HepG2 (cell line): Measurements from ENCODE around the gene NR1I2. TPM values are rescaled to one million over a fixed set of nuclear protein-coding genes. Genes with fewer than 3 reads are reported as not detected.

Source experiments
- ATAC-seq: fragments of 200-7000 bp; cut with Tn5 transposase; 3 replicates; pipeline ENCODE4 v1.9.1; 2020; ENCODE audit warnings: mild to moderate bottlenecking, moderate library complexity
- BruUV-seq: library from RNA; stranded (reverse); fragments of 400-500 nt; replicated peaks from 2 replicates; lab custom pipeline; 2021; lab: Mats Ljungman, UMichigan
- CTCF ChIA-PET: fragments of 300-600 bp; formaldehyde crosslinking; extraction: SDS; loops from one replicate; lab custom pipeline; 2021; ENCODE audit warnings: low total read pairs, inconsistent platforms, low intra/inter-chr PET ratio; lab: Yijun Ruan, JAX
- POLR2A ChIA-PET: fragments of 350-600 bp; sonication (Branson Sonifier 250); formaldehyde crosslinking; loops from one replicate; lab custom pipeline; 2020; ENCODE audit warnings: antibody characterized with exemption, inconsistent platforms; lab: Yijun Ruan, JAX
- DNase-seq: peaks from one replicate; pipeline ENCODE4 v3.0.0-alpha.2; 2015; ENCODE audit warnings: low spot score
- FAIRE-seq: peaks from 3 replicates; lab custom pipeline; 2011; peaks lifted over from hg19 to GRCh38; lab: Jason Lieb, UNC
- H2AFZ ChIP-seq: one replicate; pipeline ENCODE4 v1.6.1; 2011; ENCODE audit warnings: low read length, inconsistent platforms
- H3K27ac ChIP-seq: fragments of 300-600 bp; 3 replicates; pipeline ENCODE4 v1.8.0; 2011; ENCODE audit warnings: mixed run types, mild to moderate bottlenecking, mixed read lengths, low read length, inconsistent platforms; ENCODE audit not compliant: insufficient read depth; ENCODE audit errors: extremely low read length
- H3K27me3 ChIP-seq, 2 experiments: fragments of 200-600 bp in 1 of 2; 2 replicates in 1 of 2; 3 replicates in 1 of 2; pipeline versions ENCODE4 v1.6.0 to v1.8.0; 2011; ENCODE audit warnings: low read length in 2 of 2, mild to moderate bottlenecking in 2 of 2, moderate library complexity in 2 of 2, inconsistent platforms in 1 of 2; ENCODE audit not compliant: insufficient read depth in 2 of 2, control insufficient read depth in 1 of 2
- H3K36me3 ChIP-seq, 2 experiments: fragments of 200-600 bp in 1 of 2; replicated peaks in 1 of 2; 2 replicates in 1 of 2; 3 replicates in 1 of 2; pipeline versions ENCODE4 v1.5.1 to v1.8.0; 2011; ENCODE audit warnings: low read length in 2 of 2, inconsistent platforms in 1 of 2; ENCODE audit not compliant: insufficient read depth in 2 of 2, control insufficient read depth in 1 of 2
- H3K4me1 ChIP-seq: 2 replicates; pipeline ENCODE4 v1.5.1; 2012; ENCODE audit warnings: low read length, inconsistent platforms; ENCODE audit not compliant: insufficient read depth
- H3K4me2 ChIP-seq: 2 replicates; pipeline ENCODE4 v1.6.0; 2011; ENCODE audit warnings: low read depth, low read length, inconsistent platforms
- H3K4me3 ChIP-seq, 3 experiments: fragments of 200-600 bp in 1 of 3; sonication (generic), shearing (Covaris generic) in 1 of 3; replicated peaks in 1 of 3; 2 replicates each; pipeline ENCODE4 v1.5.1; 2011 to 2016; ENCODE audit warnings: low read length in 3 of 3, inconsistent platforms in 2 of 3, low read depth in 2 of 3, mild to moderate bottlenecking in 2 of 3, control low read depth in 1 of 3, mixed read lengths in 1 of 3; ENCODE audit not compliant: insufficient read depth in 1 of 3
- H3K79me2 ChIP-seq: one replicate; pipeline ENCODE4 v1.6.1; 2011; ENCODE audit warnings: low read length, inconsistent platforms; ENCODE audit not compliant: insufficient read depth
- H3K9ac ChIP-seq: 2 replicates; pipeline ENCODE4 v1.6.0; 2011; ENCODE audit warnings: mild to moderate bottlenecking, low read depth, low read length, inconsistent platforms; ENCODE audit not compliant: insufficient read depth
- H3K9me3 ChIP-seq: 2 replicates; pipeline ENCODE4 v1.5.1; 2012; ENCODE audit warnings: mild to moderate bottlenecking, low read length
- H4K20me1 ChIP-seq: 2 replicates; pipeline ENCODE4 v1.6.0; 2011; ENCODE audit warnings: inconsistent platforms, mild to moderate bottlenecking, low read length, moderate library complexity; ENCODE audit not compliant: insufficient read depth
- MED8 ChIP-seq: sonication (generic); formaldehyde crosslinking; IDR thresholded peaks from 2 replicates; pipeline ENCODE4 v1.8.1; 2023; ENCODE audit warnings: mild to moderate bottlenecking, missing genetic modification reagents; ENCODE audit not compliant: insufficient replicate concordance
- RCOR2 ChIP-seq: IDR thresholded peaks from 2 replicates; pipeline ENCODE4 v1.6.1; 2016; ENCODE audit warnings: missing biosample characterization, missing genetic modification reagents
- ZNF484 ChIP-seq: sonication (generic); formaldehyde crosslinking; IDR thresholded peaks from 2 replicates; pipeline ENCODE4 v1.5.1; 2020; ENCODE audit warnings: mild to moderate bottlenecking, low read depth, missing genetic modification reagents, borderline replicate concordance
- ZNF501 ChIP-seq: sonication (generic); formaldehyde crosslinking; IDR thresholded peaks from 2 replicates; pipeline ENCODE4 v1.5.1; 2020; ENCODE audit warnings: mild to moderate bottlenecking, moderate library complexity, missing genetic modification reagents
- ZNF577 ChIP-seq: sonication (generic); formaldehyde crosslinking; IDR thresholded peaks from 2 replicates; pipeline ENCODE4 v1.4.0; 2020; ENCODE audit warnings: mild to moderate bottlenecking, low read depth, missing genetic modification reagents, borderline replicate concordance
- ZNF761 ChIP-seq: sonication (generic); formaldehyde crosslinking; conservative IDR thresholded peaks from 2 replicates; pipeline ENCODE4 v1.4.0; 2020; ENCODE audit warnings: mild to moderate bottlenecking, missing genetic modification reagents
- in situ Hi-C: cut with HindIII; loops from 2 replicates; pipeline ENCODE4 v1.10.0; 2017; ENCODE audit warnings: low pct_unique_long_range_greater_than_20kb; ENCODE audit not compliant: extremely low pct_ligation_motif_present
- intact Hi-C: fragments of 100-400 bp; cut with micrococcal nuclease; formaldehyde crosslinking; loops from one replicate; pipeline ENCODE4 v1.10.0; 2022; ENCODE audit not compliant: unreplicated experiment
- polyA plus RNA-seq, 8 experiments: library from polyadenylated mRNA; depleted of rRNA in 3 of 8; stranded (reverse) in 7 of 8; unstranded in 1 of 8; fragments of >200 nt; fragmentation: Illumina TruSeq in 4 of 8; extraction: Trizol in 4 of 8; gene quantifications; 2 replicates each; pipeline versions ENCODE4 v1.2.1 to v1.2.3, GENCODE V29; 2011 to 2016; ENCODE audit warnings: low read depth in 4 of 8, missing spikeins in 1 of 8, mixed read lengths in 1 of 8; ENCODE audit not compliant: insufficient read depth in 1 of 8
- total RNA-seq, 5 experiments: library from RNA; depleted of rRNA; stranded (reverse); fragments of >200 nt; fragmentation: Illumina TruSeq; extraction: Trizol; gene quantifications; 2 replicates each; pipeline ENCODE4 v1.2.3, GENCODE V29; 2016; ENCODE audit warnings: low read depth in 1 of 5
- TF ChIP-seq, protein P1 (sequence below): conservative IDR thresholded peaks from 2 replicates; pipeline ENCODE4 v1.6.1; 2018; ENCODE audit warnings: missing genetic modification reagents

Gene NR1I2
- total and polyA plus RNA-seq, 2 of the 13 experiments (the other 11 are each of a cell fraction or from before 2014, with no cell fraction given), result 8.8 to 13.4 TPM

GRCh38 chr3:119835556-119835955 is 53.7 kb downstream of the NR1I2 start:
- in situ Hi-C loops (no loop called here), intact Hi-C loops (no loop called here)
- FAIRE-seq (no peak), ATAC-seq (no peak), DNase-seq (no peak)
- H3K9ac ChIP-seq, result no peak overlapping the region
- H3K36me3 ChIP-seq, result peaks cover 0 to 6% of the 10 kb centered on the region in 2 experiments; a peak in 1 of 5 replicates
- H4K20me1 ChIP-seq, result no peaks in the 10 kb centered on the region
- no peaks in the 10 kb centered on the region for H3K4me1 ChIP-seq
- H3K4me2 ChIP-seq, result no peak overlapping the region
- no peaks in the 10 kb centered on the region for H3K79me2 ChIP-seq
- no peak overlapping the region for H2AFZ ChIP-seq
- H3K4me3 ChIP-seq, result no peak overlapping the region
- ChIA-PET CTCF (no interaction called here), POLR2A (no interaction called here)
- no peak for TF ChIP-seq ZNF484 (CRISPR knock-in tag)
- TF ChIP-seq, protein P1, sequence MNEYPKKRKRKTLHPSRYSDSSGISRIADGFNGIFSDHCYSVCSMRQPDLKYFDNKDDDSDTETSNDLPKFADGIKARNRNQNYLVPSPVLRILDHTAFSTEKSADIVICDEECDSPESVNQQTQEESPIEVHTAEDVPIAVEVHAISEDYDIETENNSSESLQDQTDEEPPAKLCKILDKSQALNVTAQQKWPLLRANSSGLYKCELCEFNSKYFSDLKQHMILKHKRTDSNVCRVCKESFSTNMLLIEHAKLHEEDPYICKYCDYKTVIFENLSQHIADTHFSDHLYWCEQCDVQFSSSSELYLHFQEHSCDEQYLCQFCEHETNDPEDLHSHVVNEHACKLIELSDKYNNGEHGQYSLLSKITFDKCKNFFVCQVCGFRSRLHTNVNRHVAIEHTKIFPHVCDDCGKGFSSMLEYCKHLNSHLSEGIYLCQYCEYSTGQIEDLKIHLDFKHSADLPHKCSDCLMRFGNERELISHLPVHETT (CRISPR knock-in tag), result no peak
- TF ChIP-seq ZNF501 (CRISPR knock-in tag), result no peak
- no peak for TF ChIP-seq ZNF577 (CRISPR knock-in tag)
- no peak for TF ChIP-seq MED8 (CRISPR knock-in tag)
- no peak for TF ChIP-seq RCOR2 (CRISPR knock-in tag)
- no peak for TF ChIP-seq ZNF761
- BruUV-seq, result no TSS peak
- no peaks in the 10 kb centered on the region for H3K27me3 ChIP-seq
- H3K27ac ChIP-seq, result no peak overlapping the region
- no peaks in the 10 kb centered on the region for H3K9me3 ChIP-seq
